A673 (cell line): ENCODE results near the gene PSMB8. TPM values are rescaled to one million over a fixed set of nuclear protein-coding genes. Genes with fewer than 3 reads are reported as not detected.

Experiments used
- BruUV-seq: library from RNA; stranded (reverse); fragments of 400-500 nt; replicated peaks from 2 replicates; lab custom pipeline; 2021; lab: Mats Ljungman, UMichigan
- CTCF ChIA-PET: fragments of 300-600 bp; sonication (Branson Sonifier 250); formaldehyde crosslinking; loops from one replicate; lab custom pipeline; 2022; ENCODE audit warnings: antibody characterized with exemption; lab: Charles Lee
- POLR2A ChIA-PET: fragments of 300-600 bp; sonication (Branson Sonifier 250); formaldehyde crosslinking; loops from one replicate; lab custom pipeline; 2022; ENCODE audit warnings: antibody characterized with exemption; ENCODE audit not compliant: low non-redundant PET; lab: Charles Lee
- DNase-seq: peaks from one replicate; pipeline ENCODE4 v3.0.0-alpha.2; 2015; ENCODE audit warnings: low spot score
- H3K27ac ChIP-seq: fragments of 200-600 bp; sonication (generic); 2 replicates; pipeline ENCODE4 v1.5.1; 2016; ENCODE audit warnings: mixed run types, low read depth, mild to moderate bottlenecking, mixed read lengths, antibody characterized with exemption, low read length; ENCODE audit not compliant: poor library complexity, severe bottlenecking
- H3K27me3 ChIP-seq: fragments of 200-600 bp; sonication (generic); replicated peaks from 2 replicates; pipeline ENCODE4 v1.6.1; 2017; ENCODE audit warnings: mixed run types, low read depth, mild to moderate bottlenecking, mixed read lengths, antibody characterized with exemption, low read length; ENCODE audit not compliant: insufficient read depth, poor library complexity
- H3K36me3 ChIP-seq: fragments of 200-600 bp; sonication (generic); 2 replicates; pipeline ENCODE4 v1.6.1; 2016; ENCODE audit warnings: mixed run types, mild to moderate bottlenecking, mixed read lengths, antibody characterized with exemption, low read length; ENCODE audit not compliant: insufficient read depth, poor library complexity, severe bottlenecking
- H3K4me1 ChIP-seq: fragments of 200-600 bp; sonication (generic); 2 replicates; pipeline ENCODE4 v1.6.1; 2017; ENCODE audit warnings: mixed run types, mild to moderate bottlenecking, mixed read lengths, antibody characterized with exemption, low read length; ENCODE audit not compliant: insufficient read depth, poor library complexity, severe bottlenecking
- H3K4me3 ChIP-seq: fragments of 200-600 bp; sonication (generic); 2 replicates; pipeline ENCODE4 v1.5.1; 2016; ENCODE audit warnings: low read depth, mixed run types, mild to moderate bottlenecking, mixed read lengths, low read length; ENCODE audit not compliant: poor library complexity, severe bottlenecking
- H3K9me3 ChIP-seq: fragments of 200-600 bp; sonication (generic); 2 replicates; pipeline ENCODE4 v1.6.1; 2016; ENCODE audit warnings: mixed run types, low read depth, mild to moderate bottlenecking, mixed read lengths, antibody characterized with exemption, low read length; ENCODE audit not compliant: poor library complexity, severe bottlenecking
- EZH2 ChIP-seq: fragments of 200-600 bp; sonication (generic); IDR thresholded peaks from 2 replicates; pipeline ENCODE4 v1.6.1; 2017; ENCODE audit warnings: borderline replicate concordance, low read depth, mild to moderate bottlenecking, mixed read lengths, antibody characterized with exemption, low read length; ENCODE audit not compliant: poor library complexity, severe bottlenecking
- intact Hi-C: fragments of 100-400 bp; cut with micrococcal nuclease; formaldehyde crosslinking; loops from one replicate; pipeline ENCODE4 v1.10.0; 2022; ENCODE audit not compliant: unreplicated experiment
- total RNA-seq: library from RNA; stranded (reverse); gene quantifications from 2 replicates; pipeline ENCODE4 v1.2.3, GENCODE V29; 2021
- TF ChIP-seq, protein P1 (sequence below): fragments of 300-800, 200-600 bp; sonication (generic); conservative IDR thresholded peaks from 2 replicates; pipeline ENCODE4 v1.5.1; 2017; ENCODE audit warnings: low read depth, mild to moderate bottlenecking, antibody characterized with exemption, low read length, moderate library complexity, mixed read lengths

The PSMB8 gene
- total RNA-seq, 1 experiment from 2014 or later: 20.2 TPM

DNA sequence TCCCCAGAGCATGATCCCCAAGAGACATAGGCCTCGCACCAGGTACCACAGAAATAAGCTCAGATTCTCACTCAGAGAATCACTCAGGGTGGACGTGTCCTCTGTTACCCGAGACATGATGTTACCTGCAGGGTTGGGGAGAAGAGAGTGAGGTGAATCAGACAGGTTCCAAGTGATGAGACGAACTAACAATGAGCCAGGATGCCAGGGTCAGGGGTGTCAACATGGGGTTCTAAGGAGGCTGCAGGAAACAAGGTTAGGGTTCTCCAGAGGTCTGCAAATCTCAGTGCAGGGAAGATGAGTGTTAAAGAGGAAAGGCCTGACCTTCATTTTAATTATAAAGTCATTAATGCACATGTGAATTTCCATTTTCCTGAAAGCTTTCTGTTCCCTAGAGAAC is 7.2 kb upstream of the PSMB8 start:
- ChIA-PET CTCF (no interaction called here), POLR2A (no interaction called here)
- Histone ChIP-seq H3K9me3 (no peaks in the 10 kb centered on the region), H3K36me3 (no peaks in the 10 kb centered on the region), H3K27me3 (peaks cover 24% of the 10 kb centered on the region), H3K4me1 (no peaks in the 10 kb centered on the region), H3K27ac (no peak overlapping the region), H3K4me3 (no peak overlapping the region)
- BruUV-seq: no TSS peak
- no peak for DNase-seq
- intact Hi-C loops: no loop called here
- TF ChIP-seq, protein P1, sequence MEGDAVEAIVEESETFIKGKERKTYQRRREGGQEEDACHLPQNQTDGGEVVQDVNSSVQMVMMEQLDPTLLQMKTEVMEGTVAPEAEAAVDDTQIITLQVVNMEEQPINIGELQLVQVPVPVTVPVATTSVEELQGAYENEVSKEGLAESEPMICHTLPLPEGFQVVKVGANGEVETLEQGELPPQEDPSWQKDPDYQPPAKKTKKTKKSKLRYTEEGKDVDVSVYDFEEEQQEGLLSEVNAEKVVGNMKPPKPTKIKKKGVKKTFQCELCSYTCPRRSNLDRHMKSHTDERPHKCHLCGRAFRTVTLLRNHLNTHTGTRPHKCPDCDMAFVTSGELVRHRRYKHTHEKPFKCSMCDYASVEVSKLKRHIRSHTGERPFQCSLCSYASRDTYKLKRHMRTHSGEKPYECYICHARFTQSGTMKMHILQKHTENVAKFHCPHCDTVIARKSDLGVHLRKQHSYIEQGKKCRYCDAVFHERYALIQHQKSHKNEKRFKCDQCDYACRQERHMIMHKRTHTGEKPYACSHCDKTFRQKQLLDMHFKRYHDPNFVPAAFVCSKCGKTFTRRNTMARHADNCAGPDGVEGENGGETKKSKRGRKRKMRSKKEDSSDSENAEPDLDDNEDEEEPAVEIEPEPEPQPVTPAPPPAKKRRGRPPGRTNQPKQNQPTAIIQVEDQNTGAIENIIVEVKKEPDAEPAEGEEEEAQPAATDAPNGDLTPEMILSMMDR: no peak
- no peak for TF ChIP-seq EZH2

DNA sequence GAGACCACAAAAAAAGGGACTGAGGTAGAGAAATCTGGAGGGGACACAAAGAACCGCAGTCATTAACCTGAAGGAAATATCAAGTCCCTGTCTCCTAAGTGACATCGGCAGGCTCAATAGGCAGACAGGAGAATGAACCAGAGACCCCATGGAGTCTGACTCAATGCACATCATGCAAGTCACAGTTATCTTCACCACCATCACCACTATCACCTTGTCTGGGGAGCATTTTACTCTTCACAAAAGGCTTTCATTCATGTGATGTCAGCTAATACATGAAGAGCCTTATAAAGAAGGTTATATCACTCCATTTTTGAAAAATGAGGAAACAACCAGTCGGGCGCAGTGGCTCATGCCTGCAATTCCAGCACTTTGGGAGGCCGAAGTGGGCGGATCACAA is 5.3 kb upstream of the PSMB8 start:
- Histone ChIP-seq H3K9me3 (no peaks in the 10 kb centered on the region), H3K27ac (no peak overlapping the region), H3K36me3 (no peaks in the 10 kb centered on the region), H3K27me3 (peaks cover 19% of the 10 kb centered on the region), H3K4me3 (no peak overlapping the region), H3K4me1 (no peaks in the 10 kb centered on the region)
- intact Hi-C loops: no loop called here
- no peak for TF ChIP-seq EZH2
- TF ChIP-seq, protein P1: no peak
- DNase-seq: no peak
- ChIA-PET CTCF (no interaction called here), POLR2A (no interaction called here)
- BruUV-seq: no TSS peak

DNA sequence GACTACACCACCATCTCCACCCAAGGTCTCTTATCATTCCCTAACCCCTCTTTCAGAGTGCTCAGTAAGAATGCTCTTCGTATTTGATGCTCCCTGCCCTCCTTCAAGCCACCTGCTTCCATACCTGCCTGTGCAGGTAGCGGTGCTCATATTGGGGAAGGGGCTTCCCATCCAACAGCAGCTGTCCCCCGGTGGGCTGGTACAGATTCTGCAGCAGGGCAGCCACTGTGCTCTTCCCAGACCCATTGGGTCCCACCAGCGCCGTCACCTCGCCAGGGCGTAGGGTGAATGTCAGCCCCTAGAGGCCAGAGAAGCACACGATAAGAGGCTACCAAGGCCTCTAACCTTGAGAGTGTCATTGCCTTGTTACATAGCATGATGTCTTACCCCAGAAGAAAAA is 3.9 kb upstream of the PSMB8 start:
- BruUV-seq: no TSS peak
- intact Hi-C loops: no loop called here
- DNase-seq: no peak
- H3K36me3 ChIP-seq: no peaks in the 10 kb centered on the region
- no peaks in the 10 kb centered on the region for H3K4me1 ChIP-seq
- H3K9me3 ChIP-seq: no peaks in the 10 kb centered on the region
- H3K27me3 ChIP-seq: peaks cover 15% of the 10 kb centered on the region
- no peak overlapping the region for H3K4me3 ChIP-seq
- POLR2A ChIA-PET: no interaction called here
- no peak overlapping the region for H3K27ac ChIP-seq
- TF ChIP-seq, protein P1: no peak
- TF ChIP-seq EZH2: no peak
- CTCF ChIA-PET: no interaction called here
